GM20000 (cell line): ENCODE measurements around the gene PPOX.

Experiments
- DNase-seq: peaks from one replicate; pipeline ENCODE4 v3.0.0; 2012; ENCODE audit warnings: low spot score
- TF ChIP-seq, protein P1 (sequence below): IDR thresholded peaks from 2 replicates; pipeline ENCODE4 v1.5.1; 2012; ENCODE audit warnings: mild to moderate bottlenecking, control low read depth; ENCODE audit errors: extremely low read depth, missing control alignments

PPOX gene

DNA sequence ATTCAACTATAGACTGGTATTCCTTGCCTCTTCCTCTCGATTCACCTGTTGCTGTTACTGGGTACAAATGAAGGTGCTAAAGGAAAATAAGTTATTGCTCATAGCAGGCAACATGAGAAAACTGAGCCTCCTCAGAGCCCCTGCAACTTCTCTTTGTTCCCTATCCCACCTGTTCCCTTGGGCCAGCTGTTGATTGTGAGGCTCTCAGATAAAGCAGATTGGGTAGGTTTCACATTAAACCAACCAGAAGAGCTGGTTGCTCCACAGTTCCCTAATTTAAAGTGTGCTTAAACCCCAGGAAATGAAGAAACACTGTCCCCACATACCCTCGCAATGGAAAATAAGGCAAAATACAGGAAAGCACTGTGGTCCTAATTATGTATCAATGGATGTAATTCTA lies 38.6 kb upstream of the PPOX start:
- DNase-seq, result no peak
- TF ChIP-seq, protein P1, sequence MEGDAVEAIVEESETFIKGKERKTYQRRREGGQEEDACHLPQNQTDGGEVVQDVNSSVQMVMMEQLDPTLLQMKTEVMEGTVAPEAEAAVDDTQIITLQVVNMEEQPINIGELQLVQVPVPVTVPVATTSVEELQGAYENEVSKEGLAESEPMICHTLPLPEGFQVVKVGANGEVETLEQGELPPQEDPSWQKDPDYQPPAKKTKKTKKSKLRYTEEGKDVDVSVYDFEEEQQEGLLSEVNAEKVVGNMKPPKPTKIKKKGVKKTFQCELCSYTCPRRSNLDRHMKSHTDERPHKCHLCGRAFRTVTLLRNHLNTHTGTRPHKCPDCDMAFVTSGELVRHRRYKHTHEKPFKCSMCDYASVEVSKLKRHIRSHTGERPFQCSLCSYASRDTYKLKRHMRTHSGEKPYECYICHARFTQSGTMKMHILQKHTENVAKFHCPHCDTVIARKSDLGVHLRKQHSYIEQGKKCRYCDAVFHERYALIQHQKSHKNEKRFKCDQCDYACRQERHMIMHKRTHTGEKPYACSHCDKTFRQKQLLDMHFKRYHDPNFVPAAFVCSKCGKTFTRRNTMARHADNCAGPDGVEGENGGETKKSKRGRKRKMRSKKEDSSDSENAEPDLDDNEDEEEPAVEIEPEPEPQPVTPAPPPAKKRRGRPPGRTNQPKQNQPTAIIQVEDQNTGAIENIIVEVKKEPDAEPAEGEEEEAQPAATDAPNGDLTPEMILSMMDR, result no peak

DNA sequence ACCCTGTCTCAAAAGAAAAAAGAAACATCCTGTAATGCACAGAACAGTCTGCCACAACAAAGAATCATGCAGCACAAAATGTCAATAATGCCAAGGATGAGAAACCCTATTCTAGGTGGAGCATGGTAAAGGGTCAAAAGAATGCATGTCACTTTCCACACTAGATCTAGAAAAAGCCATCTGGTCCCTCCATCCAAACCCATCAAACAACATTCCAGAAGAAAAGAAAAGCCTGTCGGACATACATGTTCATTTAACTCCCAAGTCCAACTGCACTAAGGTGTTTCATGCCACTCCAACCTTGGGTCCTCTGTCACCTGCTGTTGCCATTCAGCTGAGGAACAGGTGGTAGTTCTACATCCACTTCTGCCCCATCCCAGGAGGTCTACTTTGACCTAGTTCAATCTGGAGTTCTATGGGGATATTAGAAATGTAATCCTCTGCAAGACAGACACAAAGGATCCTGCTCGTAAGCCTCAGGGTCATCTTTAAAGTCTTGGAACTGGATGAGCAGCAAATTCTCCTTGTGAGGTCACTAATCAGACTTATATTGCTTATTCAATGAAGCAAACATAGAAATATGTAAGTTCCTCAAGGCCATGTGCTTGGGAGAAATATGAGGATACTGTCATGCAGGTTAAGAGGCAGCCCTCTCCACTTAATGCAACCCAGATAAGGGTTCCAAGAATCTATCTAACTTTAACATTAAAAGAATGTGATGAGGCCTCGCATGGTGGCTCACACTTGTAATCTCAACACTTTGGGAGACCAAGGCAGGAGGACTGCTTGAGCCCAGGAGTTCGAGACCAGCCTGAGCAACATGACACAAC lies 37.4 kb upstream of the PPOX start:
- TF ChIP-seq, protein P1, result no peak
- DNase-seq, result no peak

DNA sequence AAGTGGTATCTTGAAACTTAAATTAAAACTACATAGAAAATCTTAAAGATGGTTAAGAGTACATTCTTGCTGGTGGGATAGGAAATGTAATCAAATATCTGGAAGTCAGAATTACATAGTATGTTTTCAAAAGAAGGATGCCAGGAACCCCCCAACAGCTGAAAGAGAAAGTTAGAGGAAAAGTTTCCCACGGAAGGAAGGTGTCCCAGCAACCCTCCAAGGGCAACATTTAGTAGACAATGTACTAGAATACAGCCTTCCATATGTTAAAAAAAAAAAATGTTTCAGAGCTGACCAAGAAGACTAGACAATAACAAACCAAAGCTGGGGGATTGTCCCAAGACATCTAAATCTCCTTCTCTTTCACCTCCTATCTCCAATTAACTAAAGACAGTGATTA lies 36.0 kb upstream of the PPOX start:
- no peak for DNase-seq
- TF ChIP-seq, protein P1, result no peak

DNA sequence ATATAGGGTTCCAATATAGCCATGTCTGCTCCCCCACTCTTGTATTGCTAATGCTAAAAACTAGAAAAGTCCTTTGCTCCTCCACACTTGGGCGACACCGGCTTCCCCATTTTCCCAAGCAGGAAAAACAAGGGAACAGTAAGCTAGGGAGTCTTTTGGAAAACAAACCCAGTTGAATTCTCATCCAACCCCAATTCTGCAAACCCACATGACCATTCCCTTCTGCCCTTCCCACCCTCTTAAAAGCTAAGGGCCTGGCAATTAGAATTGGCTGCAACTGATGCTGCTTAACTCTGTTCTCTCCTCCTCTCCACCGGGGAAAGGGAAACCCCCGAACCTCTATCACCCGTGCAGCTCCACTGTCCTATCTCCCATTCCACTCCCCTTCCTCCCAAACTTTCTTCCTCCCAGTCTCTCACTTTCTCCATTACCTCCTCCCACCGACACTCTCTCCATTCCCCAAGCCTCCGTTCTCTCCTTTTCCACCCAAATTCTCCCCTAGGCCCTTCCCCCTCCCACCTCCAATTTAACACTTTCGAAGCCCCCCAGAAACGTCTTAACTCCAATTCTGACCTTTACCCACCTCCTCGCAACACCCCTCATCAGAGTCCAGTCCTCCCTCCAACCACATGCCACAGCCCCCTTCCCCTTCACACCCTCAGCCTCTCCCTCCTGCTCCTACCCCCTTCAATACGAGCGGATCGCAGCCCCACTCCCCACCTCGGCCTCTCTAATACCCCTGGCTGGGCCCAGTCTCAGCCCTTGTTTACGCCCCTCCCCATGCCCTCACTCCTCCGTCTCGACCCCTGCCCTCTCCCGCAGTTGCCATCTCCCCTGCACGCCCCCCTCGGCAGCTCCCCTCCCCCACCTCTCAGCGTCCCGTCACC lies 34.5 kb upstream of the PPOX start:
- DNase-seq, result peak; percentile 49
- TF ChIP-seq, protein P1, result no peak

DNA sequence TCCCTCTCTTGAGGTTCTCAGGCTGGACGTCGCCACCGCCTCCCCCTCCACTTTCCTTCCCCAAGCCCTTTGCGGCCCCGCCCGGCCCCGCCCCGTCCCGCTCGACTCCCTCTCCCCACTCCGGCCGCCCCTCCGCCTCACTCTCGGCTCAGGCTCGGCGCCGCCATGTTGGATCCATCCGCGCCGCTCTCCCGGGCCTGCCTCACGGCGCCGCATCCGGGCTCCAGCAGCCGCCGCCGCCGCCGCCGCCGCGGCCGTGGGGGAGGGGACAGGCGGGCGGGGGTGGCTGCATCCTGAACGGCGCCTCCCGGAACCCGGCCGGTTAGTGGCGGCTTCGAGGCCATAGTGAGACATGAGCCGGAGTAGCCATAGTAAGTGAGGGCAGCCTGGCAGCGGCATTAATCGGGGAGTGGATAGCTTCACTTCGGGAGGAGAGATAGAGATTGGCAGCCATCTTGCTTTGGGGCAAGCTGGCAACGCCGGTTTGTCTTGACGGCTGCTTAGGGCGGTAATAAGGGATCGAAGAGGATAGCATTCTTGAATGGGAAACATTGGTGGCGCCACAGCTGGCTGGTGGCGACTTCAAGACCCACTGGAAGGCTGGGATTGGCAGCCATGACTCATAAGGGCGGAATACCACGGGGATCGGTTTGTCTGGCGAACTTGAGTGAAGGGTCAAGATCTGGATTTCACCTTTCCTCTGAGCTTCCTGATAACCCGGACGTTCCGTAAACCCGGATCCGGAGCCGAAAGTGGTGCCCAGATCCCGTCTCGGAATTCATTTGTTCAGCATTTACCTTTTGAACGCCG lies 33.6 kb upstream of the PPOX start, which contains the start of gene DEDD:
Gene DEDD, minus strand, starts transcription at position 258 of the 810 bp plus-strand sequence. CDS start 8,205 bp downstream, outside the sequence.
- TF ChIP-seq, protein P1, result no peak
- DNase-seq, result peak; percentile 96

DNA sequence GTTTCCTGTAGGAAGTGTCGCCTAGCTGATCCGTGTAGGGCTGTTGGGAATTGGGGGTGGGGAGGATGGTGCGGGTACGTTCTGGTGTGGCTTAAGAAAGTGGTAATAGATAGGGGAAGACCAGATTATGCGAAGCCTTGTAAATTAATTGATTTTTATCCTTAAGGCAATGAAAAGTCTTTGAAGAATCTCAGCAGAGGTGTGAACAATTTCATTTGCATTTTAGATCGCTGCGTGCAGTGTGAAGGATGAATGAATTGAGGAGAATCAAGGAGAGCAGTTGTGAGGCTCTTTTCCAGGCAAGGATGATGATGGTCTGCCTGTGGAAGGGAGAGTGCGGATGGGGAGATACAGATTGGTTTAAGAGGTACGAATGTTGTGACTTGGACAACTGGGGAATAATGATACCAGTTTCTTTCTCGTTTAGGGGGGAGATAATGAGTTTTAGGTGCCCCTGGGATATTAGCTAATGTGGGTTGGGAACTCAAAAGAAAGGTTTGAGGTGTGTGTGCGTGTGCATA lies 32.9 kb upstream of the PPOX start:
- TF ChIP-seq, protein P1, result no peak
- no peak for DNase-seq
